ENCODE measurements around the gene LBHD2. TPM values are rescaled to one million over a fixed set of nuclear protein-coding genes. Genes with fewer than 3 reads are reported as not detected.

Gene LBHD2
- total RNA-seq, 1 donor from 2014 or later = not detected

DNA sequence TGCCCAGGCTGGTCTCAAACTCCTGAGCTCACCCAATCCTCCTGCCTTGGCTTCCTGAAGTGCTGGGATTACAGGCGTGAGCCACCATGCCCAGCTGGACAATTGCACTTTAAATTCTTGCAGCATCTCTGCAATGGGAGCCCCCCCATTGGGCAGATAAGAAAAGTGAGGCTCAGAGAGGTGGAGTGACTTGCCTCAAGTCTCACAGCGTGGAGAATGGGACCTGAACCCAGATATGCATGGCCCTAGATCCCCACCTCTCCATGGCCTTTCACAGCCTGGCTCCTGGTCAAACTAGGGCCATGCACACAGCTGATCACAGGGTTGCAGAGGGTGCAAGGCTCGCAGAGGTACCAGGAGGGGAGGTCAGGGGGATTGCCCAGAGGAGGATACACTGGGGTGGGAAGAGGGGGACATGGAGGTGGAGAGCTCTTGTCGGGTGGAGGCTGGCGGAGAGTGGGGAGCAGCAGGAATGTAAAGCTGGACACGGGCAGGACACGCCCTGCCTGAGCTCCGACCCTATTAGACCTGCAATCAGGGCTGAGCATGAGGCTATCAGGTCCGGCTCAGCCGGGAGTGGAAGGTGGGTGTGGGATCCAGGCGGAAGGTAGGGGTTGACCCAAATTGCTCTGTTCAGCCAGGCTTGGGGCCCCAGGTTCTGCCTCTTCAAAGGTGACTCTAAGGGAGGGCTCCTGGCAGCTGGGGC, 17.4 kb downstream of the LBHD2 start:
- TF ChIP-seq, protein P1, sequence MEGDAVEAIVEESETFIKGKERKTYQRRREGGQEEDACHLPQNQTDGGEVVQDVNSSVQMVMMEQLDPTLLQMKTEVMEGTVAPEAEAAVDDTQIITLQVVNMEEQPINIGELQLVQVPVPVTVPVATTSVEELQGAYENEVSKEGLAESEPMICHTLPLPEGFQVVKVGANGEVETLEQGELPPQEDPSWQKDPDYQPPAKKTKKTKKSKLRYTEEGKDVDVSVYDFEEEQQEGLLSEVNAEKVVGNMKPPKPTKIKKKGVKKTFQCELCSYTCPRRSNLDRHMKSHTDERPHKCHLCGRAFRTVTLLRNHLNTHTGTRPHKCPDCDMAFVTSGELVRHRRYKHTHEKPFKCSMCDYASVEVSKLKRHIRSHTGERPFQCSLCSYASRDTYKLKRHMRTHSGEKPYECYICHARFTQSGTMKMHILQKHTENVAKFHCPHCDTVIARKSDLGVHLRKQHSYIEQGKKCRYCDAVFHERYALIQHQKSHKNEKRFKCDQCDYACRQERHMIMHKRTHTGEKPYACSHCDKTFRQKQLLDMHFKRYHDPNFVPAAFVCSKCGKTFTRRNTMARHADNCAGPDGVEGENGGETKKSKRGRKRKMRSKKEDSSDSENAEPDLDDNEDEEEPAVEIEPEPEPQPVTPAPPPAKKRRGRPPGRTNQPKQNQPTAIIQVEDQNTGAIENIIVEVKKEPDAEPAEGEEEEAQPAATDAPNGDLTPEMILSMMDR (IDR thresholded peaks at IDR 0.05) = no peak
- TF ChIP-seq EZH2phosphoT487 (IDR thresholded peaks at IDR 0.05) (no peak), EZH2 (IDR thresholded peaks at IDR 0.05) (no peak)
- no peak overlapping the region for H3K9ac ChIP-seq
- DNase-seq (ENCODE audit: low spot score) = no peak
- H3K4me3 ChIP-seq = no peak overlapping the region
- no peak overlapping the region for H2AFZ ChIP-seq (replicated peaks)
- no peak overlapping the region for H3K4me2 ChIP-seq
- Mint-ChIP-seq H3K9me3 (no peaks in the 10 kb centered on the region), H3K27me3 (ENCODE audit: insufficient read depth, low read depth) (peaks cover 29% of the 10 kb centered on the region), H3K4me1 (peaks cover 12% of the 10 kb centered on the region), H3K27ac (no peak overlapping the region), H3K4me3 (peak overlapping the region; percentile 48), H3K36me3 (no peaks in the 10 kb centered on the region)
- H3K36me3 ChIP-seq = no peaks in the 10 kb centered on the region
- H3F3A ChIP-seq (ENCODE audit: low read depth) = no peaks in the 10 kb centered on the region
- no peaks in the 10 kb centered on the region for H3K79me2 ChIP-seq (ENCODE audit: low read depth)
- H3K4me1 ChIP-seq = peaks cover 13% of the 10 kb centered on the region
- peaks cover 32% of the 10 kb centered on the region for H3K27me3 ChIP-seq
- no peaks in the 10 kb centered on the region for H3K9me3 ChIP-seq (ENCODE audit: low read depth)
- no peak overlapping the region for H3K27ac ChIP-seq
- no peaks in the 10 kb centered on the region for H4K20me1 ChIP-seq (ENCODE audit: low read depth)

DNA sequence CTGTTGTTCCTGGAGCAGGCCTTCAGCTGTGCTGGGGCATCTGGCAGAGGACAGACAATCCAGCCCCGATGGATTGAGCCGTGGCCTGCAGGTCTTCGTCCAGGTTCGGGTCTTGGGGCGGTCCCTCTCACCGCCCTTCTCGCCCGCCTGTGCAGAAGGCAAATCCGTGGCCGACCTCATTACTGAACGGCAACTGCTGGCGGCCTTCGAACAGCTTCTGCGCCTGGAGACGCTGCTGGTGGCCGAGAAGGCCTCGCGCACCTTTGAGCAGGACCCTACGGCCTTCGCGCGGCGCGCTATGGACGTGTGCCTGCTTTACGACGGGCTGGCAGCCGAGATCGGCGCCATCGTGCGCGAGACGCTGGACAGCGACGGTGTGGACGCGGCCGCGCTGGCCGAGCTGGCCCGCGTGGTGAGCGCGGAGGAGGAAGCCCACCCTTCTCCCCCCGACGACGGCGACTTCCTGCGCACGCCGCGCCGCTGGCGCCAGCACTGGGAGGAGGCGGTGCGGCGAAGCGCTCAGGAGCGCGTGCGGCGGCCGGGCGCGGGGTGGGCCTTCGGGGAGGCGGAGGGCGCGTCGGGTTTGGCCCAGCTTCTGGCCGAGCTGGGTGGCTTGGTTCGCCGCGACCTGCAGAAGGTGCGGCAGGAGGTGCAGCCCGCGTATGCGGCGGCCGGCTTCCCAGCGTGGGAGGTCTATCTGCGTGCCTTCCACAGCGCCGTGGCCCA, 18.1 kb downstream of the LBHD2 start:
- H3K9me3 Mint-ChIP-seq = no peaks in the 10 kb centered on the region
- Histone ChIP-seq H3K4me1 (peaks cover 13% of the 10 kb centered on the region), H4K20me1 (ENCODE audit: low read depth) (no peaks in the 10 kb centered on the region), H3K79me2 (ENCODE audit: low read depth) (no peaks in the 10 kb centered on the region), H3F3A (ENCODE audit: low read depth) (no peaks in the 10 kb centered on the region), H3K4me2 (no peak overlapping the region), H3K36me3 (no peaks in the 10 kb centered on the region), H3K27ac (no peak overlapping the region), H2AFZ (replicated peaks) (no peak overlapping the region), H3K4me3 (no peak overlapping the region), H3K9ac (no peak overlapping the region), H3K27me3 (peaks cover 32% of the 10 kb centered on the region), H3K9me3 (ENCODE audit: low read depth) (no peaks in the 10 kb centered on the region)
- no peak for DNase-seq (ENCODE audit: low spot score)
- H3K27ac Mint-ChIP-seq = no peak overlapping the region
- peaks cover 12% of the 10 kb centered on the region for H3K4me1 Mint-ChIP-seq
- H3K27me3 Mint-ChIP-seq (ENCODE audit: insufficient read depth, low read depth) = peaks cover 29% of the 10 kb centered on the region
- TF ChIP-seq, protein P1 (IDR thresholded peaks at IDR 0.05) = no peak
- TF ChIP-seq EZH2phosphoT487 (IDR thresholded peaks at IDR 0.05) = no peak
- no peak for TF ChIP-seq EZH2 (IDR thresholded peaks at IDR 0.05)
- no peak overlapping the region for H3K4me3 Mint-ChIP-seq
- no peaks in the 10 kb centered on the region for H3K36me3 Mint-ChIP-seq

DNA sequence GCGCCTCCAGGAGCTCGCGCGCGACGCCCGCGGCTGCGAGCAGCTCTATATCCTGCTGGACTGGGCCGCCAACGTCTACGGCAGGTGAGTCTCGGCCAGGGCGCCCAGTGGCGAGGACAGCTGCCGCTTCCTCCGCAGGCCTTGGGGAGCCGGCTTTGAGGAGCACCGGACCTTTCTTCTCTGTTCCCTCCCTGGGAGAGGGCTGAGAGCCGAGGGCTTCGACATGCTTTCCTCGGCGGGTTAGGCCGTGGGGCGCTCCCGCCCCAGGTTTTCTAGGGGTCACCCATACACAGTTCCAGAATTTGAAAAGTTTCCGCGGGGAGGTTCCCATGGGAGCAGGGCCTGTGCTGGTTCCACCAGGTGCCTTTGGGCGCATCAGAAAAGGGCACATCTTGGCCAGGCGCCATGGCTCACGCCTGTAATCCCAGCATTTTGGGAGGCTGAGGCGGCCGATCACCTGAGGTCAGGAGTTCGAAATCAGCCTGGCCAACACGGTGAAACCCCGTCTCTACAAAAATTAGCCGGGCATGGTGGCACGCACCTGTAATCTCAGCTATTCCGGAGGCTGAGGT, 18.8 kb downstream of the LBHD2 start:
- no peaks in the 10 kb centered on the region for H3K9me3 Mint-ChIP-seq

More for the DNA sequence above, 18.8 kb downstream of the LBHD2 start:
- Histone ChIP-seq H3K27me3 (peaks cover 32% of the 10 kb centered on the region), H3K4me3 (no peak overlapping the region), H3K9ac (no peak overlapping the region), H3K4me2 (no peak overlapping the region), H3K36me3 (no peaks in the 10 kb centered on the region), H3K79me2 (ENCODE audit: low read depth) (no peaks in the 10 kb centered on the region), H3K9me3 (ENCODE audit: low read depth) (no peaks in the 10 kb centered on the region), H3F3A (ENCODE audit: low read depth) (no peaks in the 10 kb centered on the region), H3K4me1 (peaks cover 13% of the 10 kb centered on the region), H2AFZ (replicated peaks) (no peak overlapping the region), H4K20me1 (ENCODE audit: low read depth) (no peaks in the 10 kb centered on the region), H3K27ac (no peak overlapping the region)
- H3K27me3 Mint-ChIP-seq (ENCODE audit: insufficient read depth, low read depth) = peaks cover 29% of the 10 kb centered on the region
- H3K4me1 Mint-ChIP-seq = peaks cover 12% of the 10 kb centered on the region
- no peak for DNase-seq (ENCODE audit: low spot score)
- H3K27ac Mint-ChIP-seq = no peak overlapping the region
- H3K36me3 Mint-ChIP-seq = no peaks in the 10 kb centered on the region
- no peak for TF ChIP-seq EZH2phosphoT487 (IDR thresholded peaks at IDR 0.05)
- TF ChIP-seq EZH2 (IDR thresholded peaks at IDR 0.05) = no peak
- TF ChIP-seq, protein P1 (IDR thresholded peaks at IDR 0.05) = no peak
- no peak overlapping the region for H3K4me3 Mint-ChIP-seq

All from neural progenitor cell (in vitro differentiated cells).